IMR-90 (cell line): ENCODE measurements around the gene ILF2. TPM values are rescaled to one million over a fixed set of nuclear protein-coding genes. Genes with fewer than 3 reads are reported as not detected.

Source experiments
- FOS ChIP-seq: fragments of 150-350 bp; IDR thresholded peaks from 2 replicates; pipeline ENCODE4 v1.6.1; 2016; ENCODE audit warnings: low read depth, low read length
- MAFK ChIP-seq: IDR thresholded peaks from 2 replicates; pipeline ENCODE4 v1.6.1; 2012; ENCODE audit warnings: low read depth, low read length, improper control_type of control experiment
- microRNA-seq, 2 experiments: library from miRNA; stranded (forward) in 1 of 2; unstranded in 1 of 2; fragments of 10-50 nt in 1 of 2; fragments of <30 nt in 1 of 2; gene quantifications in 1 of 2; microRNA quantifications in 1 of 2; one replicate each; pipeline versions ENCODE3 to v1.1.0; 2013 to 2020; ENCODE audit not compliant: insufficient read depth in 1 of 2, insufficient read length in 1 of 2, unreplicated experiment in 1 of 2
- polyA plus RNA-seq, 3 experiments: library from polyadenylated mRNA; depleted of rRNA; stranded (reverse); fragments of >200 nt; gene quantifications; 2 replicates each; pipeline ENCODE4 v1.2.3, GENCODE V29; 2012; ENCODE audit warnings: low replicate concordance in 1 of 3
- small RNA-seq, 5 experiments: library from RNA; depleted of rRNA; stranded (forward); fragments of <200 nt; gene quantifications; one replicate each; pipeline ENCODE3, GENCODE V24; 2012
- total RNA-seq: library from RNA; depleted of rRNA; stranded (reverse); fragments of >200 nt; gene quantifications from 2 replicates; pipeline ENCODE4 v1.2.3, GENCODE V29; 2012; rRNA removed

ILF2 gene
- total and polyA plus RNA-seq, 2 of the 4 experiments (the other 2 are of a cell fraction): 273 to 504 TPM

GRCh38 chr1:153612111-153612754, 58.6 kb downstream of the ILF2 start (continued):
- no peak for TF ChIP-seq MAFK
- no peak for TF ChIP-seq FOS

Small RNA genes lying within 50 kb of the gene (microRNA-seq; reads per million reads assigned to microRNA genes)
- gene MIR8083 (ENCODE audit: insufficient read depth in 1 of 2, insufficient read length in 1 of 2, unreplicated experiment in 1 of 2): 0 reads per million in 2 experiments
- not detected for gene RN7SL372P (ENCODE audit: insufficient read depth, insufficient read length)

Small RNA genes lying within 50 kb of the gene (small RNA-seq; reads per million reads assigned to genes)
- gene MIR8083 (0 reads per million in 5 experiments), gene RN7SL372P (0 reads per million in 5 experiments)

Other genes with a start within 250 kb of the ILF2 start
- gene S100A7, start 210.3 kb downstream of the ILF2 start, total RNA-seq: not detected in 2 replicates
- not detected in 2 replicates for gene S100A7, start 210.3 kb downstream of the ILF2 start, polyA plus RNA-seq (2012; rRNA removed)
- 373 and 555 TPM in 2 replicates for gene S100A6, start 135.0 kb downstream of the ILF2 start, total RNA-seq
- 1,755 and 2,394 TPM in 2 replicates for gene S100A6, start 135.0 kb downstream of the ILF2 start, polyA plus RNA-seq (2012; rRNA removed)
- 0.56 TPM in 1 of 2 replicates, not detected in the other for gene S100A5, start 130.1 kb downstream of the ILF2 start, total RNA-seq
- gene S100A5, start 130.1 kb downstream of the ILF2 start, polyA plus RNA-seq (2012; rRNA removed): 0.27 and 0.55 TPM in 2 replicates
- gene S100A4, start 125.2 kb downstream of the ILF2 start, total RNA-seq: 5.6 and 7.5 TPM in 2 replicates
- 15.0 and 16.6 TPM in 2 replicates for gene S100A4, start 125.2 kb downstream of the ILF2 start, polyA plus RNA-seq (2012; rRNA removed)
- 1.4 and 2.9 TPM in 2 replicates for gene S100A3, start 121.7 kb downstream of the ILF2 start, total RNA-seq
- 4.5 and 6.2 TPM in 2 replicates for gene S100A3, start 121.7 kb downstream of the ILF2 start, polyA plus RNA-seq (2012; rRNA removed)
- 3.6 and 4.4 TPM in 2 replicates for gene S100A2, start 105.1 kb downstream of the ILF2 start, total RNA-seq
- gene S100A2, start 105.1 kb downstream of the ILF2 start, polyA plus RNA-seq (2012; rRNA removed): 7.9 and 9.5 TPM in 2 replicates
- gene S100A16, start 57.9 kb downstream of the ILF2 start, total RNA-seq: 201 and 226 TPM in 2 replicates
- 515 and 543 TPM in 2 replicates for gene S100A16, start 57.9 kb downstream of the ILF2 start, polyA plus RNA-seq (2012; rRNA removed)
- gene S100A14, start 54.7 kb downstream of the ILF2 start, total RNA-seq: not detected in 2 replicates
- 0.10 and 0.14 TPM in 2 replicates for gene S100A14, start 54.7 kb downstream of the ILF2 start, polyA plus RNA-seq (2012; rRNA removed)
- gene S100A13, start 43.5 kb downstream of the ILF2 start, total RNA-seq: 122 and 225 TPM in 2 replicates
- gene S100A13, start 43.5 kb downstream of the ILF2 start, polyA plus RNA-seq (2012; rRNA removed): 468 and 529 TPM in 2 replicates
- gene S100A1, start 42.6 kb downstream of the ILF2 start, total RNA-seq: 0.18 TPM in 1 of 2 replicates, not detected in the other
- 0.29 and 0.59 TPM in 2 replicates for gene S100A1, start 42.6 kb downstream of the ILF2 start, polyA plus RNA-seq (2012; rRNA removed)
- 33.9 and 38.9 TPM in 2 replicates for gene CHTOP, start 36.9 kb downstream of the ILF2 start, total RNA-seq
- 49.3 and 50.8 TPM in 2 replicates for gene CHTOP, start 36.9 kb downstream of the ILF2 start, polyA plus RNA-seq (2012; rRNA removed)
- gene SNAPIN, start 12.3 kb downstream of the ILF2 start, total RNA-seq: 37.2 and 40.9 TPM in 2 replicates
- gene SNAPIN, start 12.3 kb downstream of the ILF2 start, polyA plus RNA-seq (2012; rRNA removed): 37.4 and 39.1 TPM in 2 replicates
- not detected in 2 replicates for gene NPR1, start 7.7 kb upstream of the ILF2 start, total RNA-seq
- 0.02 and 0.03 TPM in 2 replicates for gene NPR1, start 7.7 kb upstream of the ILF2 start, polyA plus RNA-seq (2012; rRNA removed)
- 28.1 and 33.5 TPM in 2 replicates for gene INTS3, start 57.1 kb upstream of the ILF2 start, total RNA-seq
- 53.9 and 59.4 TPM in 2 replicates for gene INTS3, start 57.1 kb upstream of the ILF2 start, polyA plus RNA-seq (2012; rRNA removed)
- gene SLC27A3, start 104.4 kb upstream of the ILF2 start, total RNA-seq: 1.9 and 3.2 TPM in 2 replicates
- 9.3 and 9.6 TPM in 2 replicates for gene SLC27A3, start 104.4 kb upstream of the ILF2 start, polyA plus RNA-seq (2012; rRNA removed)